Pons (tissue), 1 donor: Measurements from ENCODE around the gene PANK4.
"Not testable (repeated sequence)": the region's sequence is repeated elsewhere in the genome, so short reads cannot be mapped to it uniquely, and the experiment has no call there.

Experiments
- DNase-seq: peaks from one replicate; pipeline ENCODE4 v3.0.0-alpha.2; 2016; ENCODE audit warnings: low spot score

Gene PANK4

GRCh38 chr1:2525920-2526823 is at the start of gene PANK4:
Gene PANK4, minus strand, starts transcription at chr1:2526596. Its CDS starts 9 bp downstream, at chr1:2526587.
- DNase-seq: peak; percentile 92

- DNase-seq: no peak
These were observed 48.0 kb upstream of the PANK4 start for GRCh38 chr1:2574350-2574749.

- no peak for DNase-seq
These were observed 47.0 kb upstream of the PANK4 start for GRCh38 chr1:2573250-2573920.

- no peak for DNase-seq
These were observed 45.0 kb upstream of the PANK4 start for GRCh38 chr1:2571348-2571747.

GRCh38 chr1:2570332-2570731 is 43.9 kb upstream of the PANK4 start:
- DNase-seq: no peak

GRCh38 chr1:2569703-2570102 is 43.3 kb upstream of the PANK4 start:
- not testable (repeated sequence) for DNase-seq

GRCh38 chr1:2569060-2569459 is 42.7 kb upstream of the PANK4 start:
- DNase-seq: no peak

GRCh38 chr1:2568187-2568816 is 41.9 kb upstream of the PANK4 start:
- DNase-seq: not testable (repeated sequence)

GRCh38 chr1:2567083-2567679 is 40.8 kb upstream of the PANK4 start:
- DNase-seq: no peak

GRCh38 chr1:2566101-2567045 is 40.0 kb upstream of the PANK4 start:
- no peak for DNase-seq

- no peak for DNase-seq
These were observed 38.5 kb upstream of the PANK4 start for GRCh38 chr1:2564815-2565374.

GRCh38 chr1:2564006-2564814 is 37.8 kb upstream of the PANK4 start:
- DNase-seq: no peak

- no peak for DNase-seq
These were observed 36.8 kb upstream of the PANK4 start for GRCh38 chr1:2563205-2563604.

- DNase-seq: no peak
These were observed 35.8 kb upstream of the PANK4 start for GRCh38 chr1:2561898-2562895.

GRCh38 chr1:2561446-2561845 is 35.0 kb upstream of the PANK4 start:
- no peak for DNase-seq

GRCh38 chr1:2560299-2561073 is 34.1 kb upstream of the PANK4 start:
- DNase-seq: no peak

GRCh38 chr1:2559509-2560298 is 33.3 kb upstream of the PANK4 start:
- no peak for DNase-seq
